Natural killer cell treated with Interleukin-12 subunit alpha and Interleukin-12 subunit beta and Interleukin-15 and Interleukin-18, amount 100 ng/mL, for 72 hours (primary cell): ENCODE data around the gene ARL5A. TPM values are rescaled to one million over a fixed set of nuclear protein-coding genes. Genes with fewer than 3 reads are reported as not detected.
"Not testable (repeated sequence)": the region's sequence is repeated elsewhere in the genome, so short reads cannot be mapped to it uniquely, and the experiment has no call there.

ENCODE experiments used
- ATAC-seq, 2 donors: fragments of 150-1000 bp; cut with Tn5 transposase in 1 of 2; sonication (Bioruptor Pico), chemical (Tn5 transposase) in 1 of 2; 2 replicates each; pipeline ENCODE4 v1.10.0; 2021
- DNase-seq: peaks from one replicate; pipeline ENCODE4 v3.0.0; 2022; ENCODE audit warnings: low spot score
- H3K27ac Mint-ChIP-seq, 2 donors: 1 replicate in 1 of 2; 2 replicates in 1 of 2; pipeline ENCODE4 v1.8.0; 2022; ENCODE audit warnings: mixed read lengths in 2 of 2, mild to moderate bottlenecking in 1 of 2, moderate library complexity in 1 of 2
- H3K27me3 Mint-ChIP-seq, 2 donors: 1 replicate in 1 of 2; 2 replicates in 1 of 2; pipeline ENCODE4 v1.8.0; 2022; ENCODE audit warnings: mixed read lengths in 2 of 2
- H3K36me3 Mint-ChIP-seq: one replicate; pipeline ENCODE4 v1.8.0; 2022; ENCODE audit warnings: mixed read lengths
- H3K4me1 Mint-ChIP-seq, 2 donors: 1 replicate in 1 of 2; 2 replicates in 1 of 2; pipeline ENCODE4 v1.8.0; 2022; ENCODE audit warnings: low read depth in 2 of 2, mixed read lengths in 2 of 2, mild to moderate bottlenecking in 1 of 2
- H3K4me3 Mint-ChIP-seq: one replicate; pipeline ENCODE4 v1.8.0; 2022; ENCODE audit warnings: mixed read lengths
- H3K9me3 Mint-ChIP-seq: 2 replicates; pipeline ENCODE4 v1.8.0; 2022; ENCODE audit warnings: mixed read lengths
- total RNA-seq, 2 donors: library from RNA; stranded (reverse); gene quantifications; one replicate each; pipeline ENCODE4 v1.2.3, GENCODE V29; 2022

Gene ARL5A
- 10 to 100 TPM; 45.5 to 68.2 TPM for total RNA-seq

- Mint-ChIP-seq H3K4me3 (peak within 1 kb of the TSS; percentile 96), H3K36me3 (no peaks in the 10 kb centered on the region)
- peak; percentile 97 for DNase-seq
Measured at GRCh38 chr2:151828143-151828889, at the start of gene ARL5A. ARL5A (minus strand) TSS chr2:151828421; CDS start chr2:151828176, 245 bp downstream.

GRCh38 chr2:151875631-151876030, 47.4 kb upstream of the ARL5A start:
- H3K9me3 Mint-ChIP-seq, ATAC-seq, H3K4me3 Mint-ChIP-seq, H3K4me1 Mint-ChIP-seq, DNase-seq, H3K27ac Mint-ChIP-seq, H3K36me3 Mint-ChIP-seq: not testable (repeated sequence)
- peaks cover 3 to 18% of the 10 kb centered on the region in 2 donors for H3K27me3 Mint-ChIP-seq

More at GRCh38 chr2:151828143-151828889, at the start of gene ARL5A:
- peaks cover 37 to 49% of the 10 kb centered on the region in 2 donors for H3K4me1 Mint-ChIP-seq
- H3K27me3 Mint-ChIP-seq = no peaks in the 10 kb centered on the region
- peak within 1 kb of the TSS; percentile 74 to 98 for H3K27ac Mint-ChIP-seq
- ATAC-seq = peak; percentile 99
- peaks cover 3% of the 10 kb centered on the region for H3K9me3 Mint-ChIP-seq

- no peak for ATAC-seq
- Mint-ChIP-seq H3K4me1 (no peaks in the 10 kb centered on the region), H3K9me3 (no peaks in the 10 kb centered on the region), H3K27ac (no peak overlapping the region), H3K4me3 (no peak overlapping the region), H3K27me3 (peaks cover 6 to 18% of the 10 kb centered on the region in 2 donors), H3K36me3 (no peaks in the 10 kb centered on the region)
- DNase-seq = no peak
Measured at GRCh38 chr2:151872463-151872862, 44.2 kb upstream of the ARL5A start.

GRCh38 chr2:151869291-151869690, 41.1 kb upstream of the ARL5A start:
- Mint-ChIP-seq H3K4me1 (no peaks in the 10 kb centered on the region), H3K9me3 (no peaks in the 10 kb centered on the region), H3K36me3 (no peaks in the 10 kb centered on the region), H3K4me3 (no peak overlapping the region), H3K27me3 (peaks cover 6 to 27% of the 10 kb centered on the region in 2 donors), H3K27ac (no peak overlapping the region)
- ATAC-seq = no peak
- DNase-seq = no peak

GRCh38 chr2:151862700-151863099, 34.5 kb upstream of the ARL5A start:
- H3K27me3 Mint-ChIP-seq = peaks cover 3 to 14% of the 10 kb centered on the region in 2 donors
- H3K4me1 Mint-ChIP-seq = no peaks in the 10 kb centered on the region
- H3K27ac Mint-ChIP-seq = no peak overlapping the region
- no peak for DNase-seq
- no peaks in the 10 kb centered on the region for H3K9me3 Mint-ChIP-seq
- no peak overlapping the region for H3K4me3 Mint-ChIP-seq
- ATAC-seq = no peak
- no peaks in the 10 kb centered on the region for H3K36me3 Mint-ChIP-seq

- Mint-ChIP-seq H3K4me1 (no peaks in the 10 kb centered on the region), H3K9me3 (no peaks in the 10 kb centered on the region), H3K27me3 (peaks cover 0 to 6% of the 10 kb centered on the region in 2 donors), H3K4me3 (no peak overlapping the region), H3K27ac (no peak overlapping the region), H3K36me3 (no peaks in the 10 kb centered on the region)
- no peak for ATAC-seq
- no peak for DNase-seq
Measured at GRCh38 chr2:151861174-151861573, 33.0 kb upstream of the ARL5A start.

GRCh38 chr2:151860613-151861146, 32.5 kb upstream of the ARL5A start:
- Mint-ChIP-seq H3K27me3 (peaks cover 0 to 5% of the 10 kb centered on the region in 2 donors), H3K27ac (no peak overlapping the region), H3K36me3 (no peaks in the 10 kb centered on the region), H3K4me1 (no peaks in the 10 kb centered on the region), H3K9me3 (no peaks in the 10 kb centered on the region), H3K4me3 (no peak overlapping the region)
- DNase-seq (no peak), ATAC-seq (no peak)

GRCh38 chr2:151860210-151860609, 32.0 kb upstream of the ARL5A start:
- Mint-ChIP-seq H3K4me1 (no peaks in the 10 kb centered on the region), H3K4me3 (no peak overlapping the region), H3K9me3 (no peaks in the 10 kb centered on the region), H3K27ac (no peak overlapping the region), H3K27me3 (peaks cover 0 to 5% of the 10 kb centered on the region in 2 donors), H3K36me3 (no peaks in the 10 kb centered on the region)
- DNase-seq (no peak), ATAC-seq (no peak)

GRCh38 chr2:151857650-151858049, 29.4 kb upstream of the ARL5A start:
- Mint-ChIP-seq H3K4me3 (no peak overlapping the region), H3K36me3 (no peaks in the 10 kb centered on the region), H3K27ac (no peak overlapping the region), H3K27me3 (no peaks in the 10 kb centered on the region), H3K4me1 (no peaks in the 10 kb centered on the region), H3K9me3 (no peaks in the 10 kb centered on the region)
- no peak for ATAC-seq
- no peak for DNase-seq

GRCh38 chr2:151855111-151855510, 26.9 kb upstream of the ARL5A start:
- no peak for ATAC-seq
- H3K4me1 Mint-ChIP-seq = no peaks in the 10 kb centered on the region
- no peaks in the 10 kb centered on the region for H3K9me3 Mint-ChIP-seq
- H3K27me3 Mint-ChIP-seq = no peaks in the 10 kb centered on the region
- no peaks in the 10 kb centered on the region for H3K36me3 Mint-ChIP-seq
- no peak for DNase-seq
- H3K4me3 Mint-ChIP-seq = no peak overlapping the region
- no peak overlapping the region for H3K27ac Mint-ChIP-seq

- peaks cover under 1 to 2% of the 10 kb centered on the region in 2 donors for H3K27me3 Mint-ChIP-seq
- H3K9me3 Mint-ChIP-seq = no peaks in the 10 kb centered on the region
- no peak overlapping the region for H3K4me3 Mint-ChIP-seq
- H3K36me3 Mint-ChIP-seq = no peaks in the 10 kb centered on the region
- DNase-seq (no peak), ATAC-seq (no peak)
- no peak overlapping the region for H3K27ac Mint-ChIP-seq
- H3K4me1 Mint-ChIP-seq = no peaks in the 10 kb centered on the region
Measured at GRCh38 chr2:151853070-151853758, 25.0 kb upstream of the ARL5A start.

GRCh38 chr2:151852260-151853069, 24.2 kb upstream of the ARL5A start:
- H3K4me1 Mint-ChIP-seq = no peaks in the 10 kb centered on the region
- H3K4me3 Mint-ChIP-seq = no peak overlapping the region
- DNase-seq (no peak), ATAC-seq (no peak)
- H3K36me3 Mint-ChIP-seq = no peaks in the 10 kb centered on the region
- peaks cover 6 to 7% of the 10 kb centered on the region in 2 donors for H3K27me3 Mint-ChIP-seq
- H3K9me3 Mint-ChIP-seq = no peaks in the 10 kb centered on the region
- H3K27ac Mint-ChIP-seq = no peak overlapping the region

GRCh38 chr2:151851761-151852160, 23.5 kb upstream of the ARL5A start:
- Mint-ChIP-seq H3K27me3 (peaks cover 6 to 7% of the 10 kb centered on the region in 2 donors), H3K4me3 (no peak overlapping the region), H3K36me3 (no peaks in the 10 kb centered on the region), H3K4me1 (no peaks in the 10 kb centered on the region), H3K9me3 (no peaks in the 10 kb centered on the region), H3K27ac (no peak overlapping the region)
- no peak for ATAC-seq
- no peak for DNase-seq
